SK-N-SH (cell line): ENCODE measurements around the gene LARGE1. TPM values are rescaled to one million over a fixed set of nuclear protein-coding genes. Genes with fewer than 3 reads are reported as not detected.

Experiments
- CTCF ChIA-PET: fragments of 300-600, 350-600 bp; formaldehyde crosslinking; extraction: SDS; loops from one replicate; lab custom pipeline; 2021; lab: Yijun Ruan, JAX
- POLR2A ChIA-PET: fragments of 350-600 bp; sonication (Branson Sonifier 250); formaldehyde crosslinking; extraction: SDS; loops from one replicate; lab custom pipeline; 2020; ENCODE audit warnings: antibody characterized with exemption, inconsistent platforms; lab: Yijun Ruan, JAX
- DNase-seq: peaks from one replicate; pipeline ENCODE4 v3.0.0; 2012
- H2AFZ ChIP-seq: fragments of 200-600 bp; sonication (generic); 2 replicates; pipeline ENCODE4 v1.8.1; 2016; ENCODE audit warnings: antibody characterized with exemption, mild to moderate bottlenecking, low read depth
- H3F3A ChIP-seq: fragments of 200-600 bp; sonication (generic); replicated peaks from 2 replicates; pipeline ENCODE3; 2016; ENCODE audit warnings: antibody characterized with exemption, mild to moderate bottlenecking; ENCODE audit not compliant: insufficient read depth
- H3K27ac ChIP-seq, 2 experiments: fragments of 200-500 bp in 1 of 2; fragments of 200-600 bp in 1 of 2; sonication (Bioruptor generic) in 1 of 2; sonication (generic), shearing (Covaris generic) in 1 of 2; 2 replicates each; pipeline versions ENCODE4 v1.5.1 to v1.6.1; 2014 to 2016; ENCODE audit warnings: low read depth in 2 of 2, inconsistent platforms in 1 of 2, low read length in 1 of 2, mild to moderate bottlenecking in 1 of 2, mixed read lengths in 1 of 2
- H3K27me3 ChIP-seq: fragments of 200-600 bp; sonication (generic), shearing (Covaris generic); 2 replicates; pipeline ENCODE4 v1.6.1; 2016; ENCODE audit warnings: mixed run types; ENCODE audit not compliant: insufficient read depth
- H3K36me3 ChIP-seq, 2 experiments: fragments of 200-500 bp in 1 of 2; fragments of 200-600 bp in 1 of 2; sonication (Bioruptor generic) in 1 of 2; sonication (generic) in 1 of 2; replicated peaks in 1 of 2; 2 replicates each; pipeline versions ENCODE3 to v1.5.1; 2014 to 2016; ENCODE audit warnings: low read length in 1 of 2, mild to moderate bottlenecking in 1 of 2; ENCODE audit not compliant: insufficient read depth in 2 of 2, control insufficient read depth in 1 of 2
- H3K4me1 ChIP-seq, 2 experiments: fragments of 200-500 bp in 1 of 2; fragments of 200-600 bp in 1 of 2; sonication (Bioruptor generic) in 1 of 2; sonication (generic), shearing (Covaris generic) in 1 of 2; 2 replicates each; pipeline versions ENCODE4 v1.5.1 to v1.6.1; 2014 to 2016; ENCODE audit warnings: low read depth in 1 of 2, low read length in 1 of 2, mixed run types in 1 of 2; ENCODE audit not compliant: insufficient read depth in 2 of 2, control insufficient read depth in 1 of 2
- H3K4me2 ChIP-seq: fragments of 200-600 bp; sonication (generic), shearing (Covaris generic); 2 replicates; pipeline ENCODE4 v1.6.1; 2017; ENCODE audit warnings: mixed run types
- H3K4me3 ChIP-seq, 2 experiments: fragments of 200-500 bp in 1 of 2; fragments of 200-600 bp in 1 of 2; sonication (Bioruptor generic) in 1 of 2; sonication (generic), shearing (Covaris generic) in 1 of 2; 2 replicates each; pipeline versions ENCODE4 v1.5.1 to v1.8.1; 2014 to 2016; ENCODE audit warnings: low read depth in 2 of 2, inconsistent platforms in 1 of 2, low read length in 1 of 2, mild to moderate bottlenecking in 1 of 2, mixed read lengths in 1 of 2, moderate library complexity in 1 of 2
- H3K79me2 ChIP-seq: fragments of 200-600 bp; sonication (generic); 2 replicates; pipeline ENCODE4 v1.8.1; 2017; ENCODE audit warnings: mild to moderate bottlenecking; ENCODE audit not compliant: insufficient read depth
- H3K9ac ChIP-seq: fragments of 200-600 bp; sonication (generic); 2 replicates; pipeline ENCODE4 v1.6.1; 2017; ENCODE audit warnings: mixed run types
- H3K9me2 ChIP-seq: fragments of 200-600 bp; sonication (generic); 2 replicates; pipeline ENCODE4 v1.6.1; 2017; ENCODE audit warnings: mixed run types
- H3K9me3 ChIP-seq: fragments of 200-600 bp; sonication (generic); 2 replicates; pipeline ENCODE4 v1.6.1; 2017; ENCODE audit warnings: mixed run types, mild to moderate bottlenecking, moderate library complexity
- H4K20me1 ChIP-seq: fragments of 200-600 bp; sonication (generic); 2 replicates; pipeline ENCODE4 v1.6.1; 2017; ENCODE audit warnings: mild to moderate bottlenecking, mixed run types; ENCODE audit not compliant: insufficient read depth
- CTCF ChIP-seq: fragments of 200-600 bp; sonication (generic); IDR thresholded peaks from 2 replicates; pipeline ENCODE4 v1.6.1; 2017; ENCODE audit warnings: antibody characterized with exemption, mild to moderate bottlenecking, moderate library complexity
- EP300 ChIP-seq, 2 experiments: IDR thresholded peaks; 2 replicates each; pipeline versions ENCODE4 v1.4.0 to v1.6.1; 2012; ENCODE audit warnings: borderline replicate concordance in 1 of 2, low read depth in 1 of 2, low read length in 1 of 2
- FOXM1 ChIP-seq: IDR thresholded peaks from 2 replicates; pipeline ENCODE4 v1.4.0; 2012; ENCODE audit warnings: low read depth, mild to moderate bottlenecking
- GABPA ChIP-seq: IDR thresholded peaks from 2 replicates; pipeline ENCODE4 v1.4.0; 2012; ENCODE audit warnings: low read depth, mild to moderate bottlenecking
- JUND ChIP-seq: IDR thresholded peaks from 2 replicates; pipeline ENCODE4 v1.4.0; 2012
- NFIC ChIP-seq: IDR thresholded peaks from 2 replicates; pipeline ENCODE4 v1.4.0; 2012; ENCODE audit warnings: borderline replicate concordance
- PBX3 ChIP-seq: IDR thresholded peaks from 2 replicates; pipeline ENCODE4; 2012
- RCOR1 ChIP-seq: fragments of 150-350 bp; IDR thresholded peaks from 2 replicates; pipeline ENCODE4 v1.6.1; 2017; ENCODE audit warnings: antibody characterized with exemption, low read length
- RFX5 ChIP-seq: IDR thresholded peaks from 2 replicates; pipeline ENCODE4 v1.6.1; 2012; ENCODE audit warnings: mild to moderate bottlenecking, improper control_type of control experiment, low read length
- RXRA ChIP-seq: IDR thresholded peaks from 2 replicates; pipeline ENCODE4 v1.4.0; 2012; ENCODE audit warnings: low read depth, mild to moderate bottlenecking, borderline replicate concordance
- SIN3A ChIP-seq: IDR thresholded peaks from 2 replicates; pipeline ENCODE4 v1.6.1; 2012; ENCODE audit warnings: low read depth, mild to moderate bottlenecking, low read length, moderate library complexity, borderline replicate concordance
- SMC3 ChIP-seq: IDR thresholded peaks from 2 replicates; pipeline ENCODE4 v1.6.1; 2012; ENCODE audit warnings: low read depth, low read length, improper control_type of control experiment
- TCF12 ChIP-seq: IDR thresholded peaks from 2 replicates; pipeline ENCODE4 v1.4.0; 2012
- ZBTB33 ChIP-seq: IDR thresholded peaks from 2 replicates; pipeline ENCODE4 v1.4.0; 2012; ENCODE audit warnings: low read depth, borderline replicate concordance
- WGBS: methylation state at CpG from one replicate; pipeline ENCODE4 v1.1.6; 2017; ENCODE audit warnings: low lambda C conversion rate; 5-methylcytosine and 5-hydroxymethylcytosine counted together
- polyA plus RNA-seq, 3 experiments: library from polyadenylated mRNA; depleted of rRNA; stranded (reverse); fragments of >200 nt; gene quantifications; 2 replicates each; pipeline ENCODE4 v1.2.3, GENCODE V29; 2012

The LARGE1 gene
- polyA plus RNA-seq, 1 of the 3 experiments (the other 2 are of a cell fraction): 1.1 TPM

GRCh38 chr22:33656808-33657628, 263.3 kb downstream of the LARGE1 start:
- H4K20me1 ChIP-seq: no peaks in the 10 kb centered on the region
- TF ChIP-seq NFIC (no peak), ZBTB33 (no peak), SIN3A (no peak), RCOR1 (no peak), CTCF (no peak), EP300 (IDR thresholded peaks at IDR 0.05; ENCODE audit: borderline replicate concordance in 1 of 2, low read depth in 1 of 2, low read length in 1 of 2) (no peak), JUND (no peak), RXRA (no peak), PBX3 (no peak), RFX5 (no peak), TCF12 (no peak), GABPA (no peak), FOXM1 (no peak), SMC3 (no peak)
- H3K9me2 ChIP-seq: no peaks in the 10 kb centered on the region
- H3K9ac ChIP-seq: no peak overlapping the region
- H3F3A ChIP-seq: no peaks in the 10 kb centered on the region
- no peaks in the 10 kb centered on the region for H3K27me3 ChIP-seq
- no peaks in the 10 kb centered on the region for H3K4me1 ChIP-seq
- no peak overlapping the region for H2AFZ ChIP-seq
- WGBS: 37% methylated on average over 8 of the region's 8 CpGs
- H3K4me3 ChIP-seq: no peak overlapping the region
- no peaks in the 10 kb centered on the region for H3K79me2 ChIP-seq
- no peak overlapping the region for H3K4me2 ChIP-seq
- no peaks in the 10 kb centered on the region for H3K9me3 ChIP-seq
- ChIA-PET POLR2A (no interaction called here), CTCF (no interaction called here)
- H3K36me3 ChIP-seq: no peaks in the 10 kb centered on the region
- H3K27ac ChIP-seq: no peak overlapping the region
- DNase-seq: peak; percentile 20
